Activated CD4-positive, CD25-positive, alpha-beta regulatory T cell treated with anti-CD3 and anti-CD28 coated beads, Interleukin-2, amount 50 U/mL, for 16 hours (primary cell): ENCODE data around the gene CNPY4.
"Not testable (repeated sequence)": the region's sequence is repeated elsewhere in the genome, so short reads cannot be mapped to it uniquely, and the experiment has no call there.

Source experiments
- DNase-seq: peaks from one replicate; pipeline ENCODE4 v3.0.0-alpha.2; 2020; ENCODE audit warnings: low read depth, low spot score

The CNPY4 gene

DNA sequence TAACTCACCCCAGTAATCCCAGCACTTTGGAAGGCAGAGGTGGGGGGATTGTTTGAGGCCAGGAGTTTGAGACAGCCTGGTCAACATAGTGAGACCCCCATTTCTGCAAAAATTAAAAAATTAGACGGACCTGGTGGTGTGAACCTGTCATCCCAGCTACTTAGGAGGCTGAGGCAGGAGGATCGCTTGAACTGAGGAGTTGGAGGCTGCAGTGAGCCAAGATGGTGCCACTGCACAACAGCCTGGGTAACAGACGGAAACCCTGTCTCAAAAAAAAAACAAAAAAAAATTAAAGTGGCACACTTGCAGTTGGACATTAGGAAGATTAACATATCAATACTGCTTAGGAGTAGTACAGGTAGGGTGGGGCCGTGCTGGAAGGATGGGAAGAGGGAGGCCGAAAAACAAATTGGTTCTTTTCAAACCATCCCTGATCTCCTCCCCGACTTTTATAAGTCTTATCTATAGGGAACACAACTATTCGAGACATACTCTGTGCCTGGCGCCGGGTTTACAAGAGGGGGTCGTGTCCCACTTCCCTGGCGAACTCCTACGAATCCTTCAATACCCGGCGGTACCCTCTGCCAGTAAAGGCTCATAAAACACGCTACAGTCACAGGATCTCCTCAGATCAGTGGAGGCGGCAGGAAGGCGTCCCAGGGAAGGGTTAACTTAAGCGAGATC lies 904 bp upstream of the CNPY4 start:
- no peak for DNase-seq

DNA sequence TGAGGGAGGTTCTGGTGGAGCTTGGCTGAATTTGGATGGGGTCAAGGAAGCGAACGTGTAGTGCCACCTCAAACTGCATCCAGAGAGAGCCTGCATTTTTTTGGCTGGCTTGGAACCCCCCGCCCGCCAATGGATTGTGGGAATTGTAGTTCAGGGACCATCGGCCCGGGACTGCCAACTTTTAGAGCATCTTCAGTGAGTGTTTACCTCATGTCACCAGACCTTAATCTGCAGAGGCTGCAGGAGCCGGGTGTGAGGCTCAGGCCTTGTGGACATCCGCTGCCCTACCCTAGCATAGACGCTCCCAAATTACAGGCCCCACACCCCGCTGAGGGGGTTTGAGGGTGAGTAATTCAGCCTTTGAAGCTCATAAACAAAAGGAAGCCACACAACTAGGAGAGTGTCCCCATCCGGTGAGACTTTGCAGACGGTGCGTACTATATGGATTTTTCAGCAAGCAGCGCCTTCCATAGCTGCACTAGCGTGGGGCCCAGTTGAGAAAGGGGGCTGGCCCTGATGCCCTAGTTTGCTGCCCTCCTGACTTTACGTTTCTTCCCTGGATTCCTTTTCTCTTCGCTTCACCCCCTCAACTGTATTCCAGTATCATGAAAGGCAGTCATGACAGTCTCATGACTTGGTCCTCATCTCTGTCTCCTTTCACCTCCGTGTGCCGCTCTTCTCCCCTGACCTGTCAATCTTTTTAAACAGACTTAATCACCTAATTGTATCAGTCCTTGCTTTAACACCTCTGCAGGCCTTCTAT lies 717 bp downstream of the CNPY4 start:
- DNase-seq, result peak; percentile 45

DNA sequence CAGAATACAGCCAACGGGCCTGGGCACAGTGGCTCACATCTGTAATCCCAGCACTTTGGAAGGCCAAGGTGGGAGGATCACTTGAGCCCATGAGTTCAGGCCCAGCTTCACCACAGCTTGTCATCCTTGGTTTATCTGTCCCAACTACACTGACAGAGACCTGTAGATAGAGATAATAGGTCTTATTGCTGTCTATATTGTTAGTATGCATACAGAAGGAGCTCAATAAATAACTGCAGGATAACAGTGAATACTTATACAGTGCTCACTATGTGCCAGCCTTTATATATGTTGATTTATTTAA lies 1.3 kb downstream of the CNPY4 start:
- no peak for DNase-seq

DNA sequence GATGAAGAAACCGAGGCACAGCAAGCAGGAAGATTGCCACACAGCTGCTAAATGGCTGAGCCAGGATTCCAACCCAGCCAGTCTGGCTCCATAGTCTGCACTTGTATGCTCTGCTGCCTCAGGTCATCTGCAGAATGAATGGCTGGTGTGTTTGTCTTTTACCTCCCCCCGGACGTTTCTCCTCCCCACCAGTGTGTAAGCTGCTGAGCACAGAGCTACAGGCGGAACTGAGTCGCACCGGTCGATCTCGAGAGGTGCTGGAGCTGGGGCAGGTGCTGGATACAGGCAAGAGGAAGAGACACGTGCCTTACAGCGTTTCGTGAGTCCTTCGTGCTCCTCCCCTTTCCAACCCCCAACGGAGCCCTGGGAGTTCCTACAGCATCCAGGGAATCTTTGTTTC lies 2.6 kb downstream of the CNPY4 start:
- no peak for DNase-seq

DNA sequence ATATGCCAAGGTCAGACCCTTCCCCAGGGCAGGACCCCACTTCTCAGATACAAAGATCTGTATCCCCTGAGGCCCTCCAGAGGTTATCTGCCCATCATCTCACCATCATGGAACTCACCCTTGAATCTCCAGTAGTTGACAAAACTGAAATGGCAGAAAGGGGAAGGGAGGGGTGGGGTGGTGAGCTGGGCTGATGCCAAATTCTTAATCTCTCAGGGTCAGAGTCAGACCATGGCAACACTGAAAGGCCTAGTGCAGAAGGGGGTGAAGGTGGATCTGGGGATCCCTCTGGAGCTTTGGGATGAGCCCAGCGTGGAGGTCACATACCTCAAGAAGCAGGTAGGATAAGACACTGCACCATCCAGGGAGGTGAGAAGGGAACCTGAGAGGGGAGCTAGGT lies 3.1 kb downstream of the CNPY4 start:
- no peak for DNase-seq

DNA sequence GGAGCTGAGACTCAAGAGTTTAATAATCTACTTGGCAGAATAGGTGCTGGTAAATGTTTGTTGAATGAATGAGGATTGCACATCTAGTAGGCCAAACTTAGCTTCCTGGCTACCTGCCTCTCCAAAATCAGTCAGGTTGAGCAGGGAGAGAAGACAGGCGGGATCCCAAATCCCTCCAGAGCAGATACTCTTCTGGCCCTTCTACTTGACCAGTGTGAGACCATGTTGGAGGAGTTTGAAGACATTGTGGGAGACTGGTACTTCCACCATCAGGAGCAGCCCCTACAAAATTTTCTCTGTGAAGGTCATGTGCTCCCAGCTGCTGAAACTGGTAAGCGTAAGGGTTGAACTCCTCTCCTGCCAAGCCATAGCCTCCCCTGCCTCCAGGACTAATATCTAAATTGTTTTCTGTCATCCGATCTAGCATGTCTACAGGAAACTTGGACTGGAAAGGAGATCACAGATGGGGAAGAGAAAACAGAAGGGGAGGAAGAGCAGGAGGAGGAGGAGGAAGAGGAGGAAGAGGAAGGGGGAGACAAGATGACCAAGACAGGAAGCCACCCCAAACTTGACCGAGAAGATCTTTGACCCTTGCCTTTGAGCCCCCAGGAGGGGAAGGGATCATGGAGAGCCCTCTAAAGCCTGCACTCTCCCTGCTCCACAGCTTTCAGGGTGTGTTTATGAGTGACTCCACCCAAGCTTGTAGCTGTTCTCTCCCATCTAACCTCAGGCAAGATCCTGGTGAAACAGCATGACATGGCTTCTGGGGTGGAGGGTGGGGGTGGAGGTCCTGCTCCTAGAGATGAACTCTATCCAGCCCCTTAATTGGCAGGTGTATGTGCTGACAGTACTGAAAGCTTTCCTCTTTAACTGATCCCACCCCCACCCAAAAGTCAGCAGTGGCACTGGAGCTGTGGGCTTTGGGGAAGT lies 5.1 kb downstream of the CNPY4 start:
- DNase-seq, result no peak

DNA sequence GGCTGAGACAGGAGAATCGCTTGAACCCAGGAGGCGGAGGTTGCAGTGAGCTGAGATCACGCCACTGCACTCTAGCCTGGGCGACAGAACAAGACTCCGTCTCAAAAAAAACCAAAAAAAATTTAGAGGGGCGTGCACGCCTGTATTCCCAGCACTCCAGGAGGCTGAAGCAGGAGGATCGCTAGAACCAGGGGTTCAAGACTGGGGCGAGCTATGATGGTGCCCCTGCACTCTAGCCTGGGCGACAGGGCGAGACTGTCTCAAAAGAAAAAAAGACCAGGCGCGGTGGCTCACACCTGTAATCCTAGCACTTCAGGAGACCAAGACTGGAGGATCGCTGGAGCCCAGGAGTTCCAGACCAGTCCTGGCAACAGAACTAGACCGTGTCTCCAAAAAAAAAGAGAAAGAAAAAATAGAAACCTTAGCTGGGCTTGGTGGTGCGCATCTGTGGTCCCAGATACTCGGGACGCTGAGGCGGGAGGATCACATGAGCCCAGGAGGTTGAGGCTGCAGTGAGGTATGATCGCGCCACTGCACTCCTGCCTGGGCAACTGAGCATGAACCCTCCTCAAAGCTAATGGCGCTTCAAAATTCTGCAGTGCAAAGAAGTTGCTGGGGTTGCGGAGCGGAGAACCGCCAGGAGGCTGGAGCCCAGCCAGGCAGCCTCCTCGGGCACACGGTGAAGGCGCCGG lies 7.0 kb downstream of the CNPY4 start:
- DNase-seq, result no peak

DNA sequence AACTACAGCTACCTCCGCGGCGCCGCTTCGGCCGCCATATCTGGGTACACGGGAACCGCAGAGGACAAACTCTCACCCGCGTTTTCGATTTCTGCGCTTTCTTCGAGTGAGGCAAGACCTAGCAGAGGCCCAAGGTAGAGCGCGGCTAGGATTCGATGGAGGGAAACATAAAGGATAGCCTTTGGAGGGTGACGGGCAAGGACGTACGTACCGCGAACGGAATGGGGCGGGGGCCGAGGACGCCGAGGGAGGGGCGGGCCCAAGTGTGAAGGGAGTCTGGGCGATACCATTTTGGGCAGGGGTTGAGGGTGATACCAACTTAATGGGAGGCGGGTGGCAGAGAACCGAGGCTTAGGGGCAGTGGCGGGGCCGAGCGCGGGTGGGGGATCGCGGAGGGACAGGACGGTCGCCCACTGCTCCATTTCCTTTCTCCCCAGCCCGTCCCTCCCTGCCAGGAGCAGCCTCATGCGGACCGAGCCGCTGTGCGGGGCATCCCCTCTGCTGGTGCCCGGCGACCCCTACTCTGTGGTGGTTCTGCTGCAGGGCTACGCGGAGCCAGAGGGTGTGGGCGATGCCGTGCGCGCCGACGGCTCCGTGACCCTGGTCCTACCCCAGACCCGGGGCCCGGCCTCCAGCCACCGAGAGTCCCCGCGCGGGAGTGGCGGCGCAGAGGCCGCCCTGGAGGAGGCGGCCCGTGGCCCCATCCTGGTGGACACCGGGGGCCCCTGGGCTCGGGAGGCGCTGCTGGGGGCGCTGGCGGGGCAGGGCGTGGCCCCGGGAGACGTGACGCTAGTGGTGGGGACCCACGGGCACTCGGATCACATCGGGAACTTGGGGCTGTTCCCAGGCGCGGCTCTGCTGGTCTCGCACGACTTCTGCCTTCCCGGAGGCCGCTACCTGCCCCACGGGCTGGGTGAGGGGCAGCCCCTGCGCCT lies 7.8 kb downstream of the CNPY4 start, which contains the start of gene MBLAC1:
Gene MBLAC1 (plus strand): TSS at position 37 of the 935 bp plus-strand sequence. CDS start 429 bp downstream, at position 466.
- DNase-seq, result peak; percentile 83

DNA sequence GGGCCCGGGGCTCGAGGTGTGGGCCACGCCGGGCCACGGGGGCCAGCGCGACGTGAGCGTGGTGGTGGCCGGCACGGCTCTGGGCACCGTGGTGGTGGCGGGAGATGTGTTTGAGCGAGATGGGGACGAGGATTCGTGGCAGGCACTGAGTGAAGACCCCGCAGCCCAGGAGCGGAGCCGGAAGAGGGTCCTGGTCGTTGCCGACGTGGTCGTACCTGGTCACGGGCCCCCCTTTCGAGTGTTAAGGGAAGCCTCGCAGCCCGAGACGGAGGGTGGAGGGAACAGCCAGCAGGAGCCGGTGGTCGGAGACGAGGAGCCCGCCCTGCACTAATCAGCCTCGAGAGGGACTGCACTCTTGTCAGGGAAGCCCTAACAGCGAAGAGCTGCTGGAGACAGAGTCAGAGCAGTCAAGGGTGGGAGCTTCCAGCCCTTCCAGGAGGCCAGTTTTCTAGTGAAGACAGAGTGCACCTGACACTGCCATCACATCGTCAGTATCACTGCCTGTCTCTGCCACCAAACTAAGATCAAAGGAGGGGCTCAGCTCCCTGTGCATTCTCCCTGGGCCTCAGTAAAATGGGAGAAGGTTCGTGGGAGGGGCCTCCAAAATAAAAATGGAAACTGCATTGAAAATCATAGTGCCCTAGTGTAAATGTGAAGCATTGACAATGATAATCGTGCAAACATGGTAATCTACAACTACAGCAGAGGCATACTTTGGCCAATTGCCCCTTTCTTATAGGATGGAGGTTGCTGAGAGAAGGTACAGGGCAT lies 8.6 kb downstream of the CNPY4 start:
- DNase-seq, result no peak

DNA sequence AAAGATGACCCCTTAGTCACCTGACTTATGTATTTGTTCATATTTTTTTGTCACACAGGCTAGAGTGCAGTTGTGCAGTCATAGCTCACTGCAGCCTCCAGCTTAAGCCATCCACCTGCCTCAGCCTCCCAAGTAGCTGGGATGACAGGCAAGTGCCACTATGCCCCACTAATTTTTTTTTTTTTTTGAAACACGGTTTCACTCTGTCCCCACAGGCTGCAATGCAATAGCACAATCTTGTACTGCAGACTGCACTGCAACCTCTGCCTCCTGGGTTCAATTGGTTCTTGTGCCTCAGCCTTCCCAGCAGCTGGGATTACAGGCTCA lies 9.2 kb downstream of the CNPY4 start:
- DNase-seq, result no peak

DNA sequence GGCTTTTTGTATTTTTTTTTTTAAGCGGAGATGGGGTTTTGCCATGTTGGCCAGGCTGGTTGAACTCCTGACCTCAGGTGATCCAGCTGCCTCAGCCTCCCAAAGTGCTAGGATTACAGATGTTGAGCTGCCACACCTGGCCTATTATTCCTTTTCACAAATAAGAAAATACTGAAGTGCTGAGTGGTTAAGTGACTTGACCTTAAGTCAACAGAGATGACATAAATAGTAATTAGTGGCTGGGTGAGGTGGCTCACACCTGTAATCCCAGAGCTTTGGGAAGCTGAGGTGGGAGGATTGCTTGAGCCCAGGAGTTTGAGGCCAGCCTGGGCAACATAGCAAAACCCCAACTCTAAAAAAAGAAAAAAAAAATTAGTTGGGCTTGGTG lies 10.8 kb downstream of the CNPY4 start:
- not testable (repeated sequence) for DNase-seq

DNA sequence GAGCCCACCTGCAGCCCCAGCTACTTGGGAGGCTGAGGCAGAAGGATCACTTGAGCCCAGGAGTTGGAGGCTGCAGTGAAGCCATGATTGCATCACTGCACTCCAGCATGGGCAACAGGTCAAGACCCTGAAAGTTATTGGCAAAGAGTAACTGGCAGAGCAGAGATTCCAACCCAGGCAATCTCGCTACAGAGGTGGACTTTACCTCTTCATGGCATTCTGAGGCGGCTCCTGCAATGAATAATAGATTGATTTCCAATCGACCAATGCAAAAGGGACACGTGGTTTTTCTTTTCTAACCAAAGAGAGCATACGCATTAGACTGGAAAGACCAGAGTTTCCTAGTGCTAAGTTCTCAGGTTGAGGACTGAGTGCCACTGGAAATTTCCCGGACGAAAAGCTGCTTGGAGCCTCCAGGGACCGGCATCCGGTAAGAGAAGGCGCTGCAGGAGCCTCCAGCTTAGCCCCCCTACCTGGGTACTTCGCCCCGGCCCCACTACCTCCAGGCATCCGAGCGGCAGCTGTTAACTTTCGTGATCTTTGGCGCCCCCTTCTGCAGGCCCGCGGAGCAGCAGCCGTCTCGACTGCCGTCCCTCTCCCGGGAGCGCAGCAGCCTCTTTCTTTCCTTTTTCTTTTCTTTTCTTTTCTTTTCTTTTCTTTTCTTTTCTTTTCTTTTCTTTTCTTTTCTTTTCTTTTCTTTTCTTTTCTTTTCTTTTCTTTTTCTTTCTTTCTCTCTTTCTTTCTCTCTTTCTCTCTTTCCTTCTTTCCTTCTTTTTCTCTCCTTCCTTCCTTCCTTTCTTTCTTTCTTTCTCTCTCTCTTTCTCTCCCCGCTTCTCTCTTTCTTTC lies 11.4 kb downstream of the CNPY4 start:
- DNase-seq, result peak; percentile 53

DNA sequence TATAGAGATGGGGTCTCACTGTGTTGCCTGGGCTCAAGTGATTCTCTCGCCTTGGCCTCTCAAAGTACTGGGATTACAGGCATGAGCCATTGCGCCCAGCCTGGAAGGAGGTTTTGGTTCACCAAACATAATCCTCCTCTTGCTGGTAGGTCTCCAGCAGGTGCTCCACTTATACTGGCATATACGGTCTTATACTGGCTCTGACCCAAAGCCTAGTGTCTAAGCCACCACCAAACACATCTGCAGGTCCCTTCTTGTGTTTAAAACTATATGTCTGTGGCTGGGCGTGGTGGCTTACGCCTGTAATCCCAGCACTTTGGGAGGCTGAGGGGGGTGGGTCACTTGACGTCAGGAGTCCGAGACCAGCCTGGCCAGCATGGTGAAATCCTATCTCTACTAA lies 12.7 kb downstream of the CNPY4 start:
- no peak for DNase-seq

DNA sequence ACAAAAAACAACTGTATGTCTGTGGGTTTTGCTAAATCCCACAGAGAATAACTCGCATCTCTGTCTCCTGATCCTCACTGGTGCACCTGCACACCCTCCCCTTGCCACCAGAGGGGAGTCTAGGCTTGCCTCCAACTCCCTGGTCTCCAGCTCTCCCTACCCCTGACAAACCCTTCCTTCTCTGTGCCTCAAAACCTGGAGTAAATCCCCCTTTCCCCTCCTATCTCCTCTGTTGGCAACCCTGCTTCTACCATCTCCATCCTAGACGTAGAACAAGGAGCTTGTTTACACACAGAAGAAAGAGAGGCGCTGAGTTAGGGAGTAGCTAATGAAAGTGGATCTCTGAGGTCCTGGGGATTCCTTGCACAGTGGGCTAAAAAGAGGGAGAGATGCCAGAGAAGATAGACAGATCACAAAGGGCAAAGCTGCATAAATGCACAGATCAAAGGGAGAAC lies 13.3 kb downstream of the CNPY4 start:
- DNase-seq, result no peak

DNA sequence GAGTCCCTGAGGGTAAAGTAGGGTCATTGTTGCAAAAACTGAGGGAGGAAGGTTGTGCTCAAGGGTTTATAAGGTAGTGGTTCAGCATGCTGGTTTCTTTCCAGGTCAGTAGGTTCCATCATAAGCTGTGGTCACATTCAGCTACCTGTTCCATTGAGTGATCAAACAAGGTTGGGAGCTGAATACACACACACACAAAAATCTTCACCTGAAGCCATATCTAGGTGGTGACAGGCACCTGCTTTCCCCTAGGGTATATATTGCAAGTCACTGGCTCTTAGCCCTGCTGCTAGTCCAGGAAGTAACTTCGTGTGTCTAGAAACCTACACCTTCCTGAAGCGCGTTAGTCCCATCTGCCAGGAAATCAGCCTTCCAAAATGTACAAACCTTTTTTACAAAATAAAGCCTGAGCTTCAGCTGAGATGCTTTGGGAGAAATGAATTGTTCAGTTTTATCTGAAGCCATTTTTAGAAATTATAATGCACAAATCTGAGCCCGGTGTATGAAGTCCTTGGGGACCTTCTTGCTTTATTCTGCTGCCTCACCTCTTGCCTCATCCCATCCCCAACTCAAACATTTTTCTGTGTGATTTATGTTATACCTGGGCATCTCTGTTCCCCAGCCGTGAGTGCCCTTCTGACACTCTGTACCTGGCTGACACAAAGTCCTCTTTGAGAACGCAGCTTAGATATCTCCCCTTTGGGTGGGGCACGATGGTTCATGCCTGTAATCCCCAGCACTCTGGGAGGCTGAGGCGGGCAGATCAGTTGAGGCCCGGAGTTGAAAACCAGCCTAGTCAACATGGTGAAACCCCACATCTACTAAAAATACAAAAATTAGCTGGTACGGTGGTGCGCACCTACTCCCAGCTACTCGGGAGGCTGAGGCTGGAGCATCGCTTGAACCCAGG lies 18.7 kb downstream of the CNPY4 start:
- no peak for DNase-seq

DNA sequence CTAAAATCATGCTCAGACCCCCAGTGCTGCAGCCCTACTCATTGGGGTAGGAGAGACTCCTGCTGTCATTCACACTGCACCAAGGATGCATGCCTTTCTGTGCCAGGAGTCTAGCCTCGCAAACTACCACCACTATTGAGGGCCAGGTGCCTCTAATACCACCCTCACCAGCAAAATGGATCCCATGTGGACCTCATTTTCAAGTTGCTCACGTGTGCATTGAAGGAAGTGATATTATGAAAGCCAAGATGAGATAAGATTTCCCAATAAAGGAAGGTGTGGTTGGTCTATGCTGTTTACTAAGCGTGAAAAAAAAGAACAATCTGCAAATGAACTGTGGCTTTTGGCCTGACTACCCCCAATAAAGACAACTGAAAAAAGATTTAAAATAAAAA lies 22.1 kb downstream of the CNPY4 start:
- no peak for DNase-seq

DNA sequence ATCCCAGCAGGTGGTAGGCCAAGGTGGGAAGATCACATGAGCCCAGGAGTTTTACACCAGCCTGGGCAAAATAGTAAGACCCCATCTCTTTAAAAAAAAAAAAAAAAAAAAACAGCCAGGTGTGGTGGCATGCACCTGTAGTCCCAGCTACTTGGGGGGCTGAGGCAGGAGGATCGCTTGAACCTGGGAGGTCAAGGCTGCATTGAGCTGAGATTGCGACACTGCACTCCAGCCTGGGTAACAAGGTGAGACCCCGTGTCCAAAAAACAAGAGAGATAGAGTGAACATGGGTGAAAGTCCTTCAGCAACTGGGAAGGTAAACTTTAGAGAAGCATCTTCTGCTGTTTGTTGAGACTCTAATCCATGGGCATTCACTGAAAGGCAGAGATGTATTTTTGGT lies 23.0 kb downstream of the CNPY4 start:
- DNase-seq, result no peak

DNA sequence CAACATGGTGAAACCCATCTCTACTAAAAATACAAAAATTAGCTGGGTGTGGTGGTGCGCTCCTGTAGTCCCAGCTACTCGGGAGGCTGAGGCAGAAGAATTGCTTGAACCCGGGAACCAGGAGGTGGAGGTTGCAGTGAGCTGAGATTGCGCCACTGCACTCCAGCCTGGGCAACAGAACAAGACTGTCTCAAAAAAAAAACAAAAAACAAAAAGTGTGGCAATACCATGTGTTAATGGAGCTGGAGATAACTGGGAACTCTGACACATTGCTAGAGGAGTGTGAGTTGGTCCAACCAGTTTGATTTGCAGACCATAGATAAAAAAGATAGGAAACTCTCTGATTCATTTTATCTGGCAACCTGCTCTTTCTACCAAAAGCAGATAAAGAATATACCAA lies 26.9 kb downstream of the CNPY4 start:
- not testable (repeated sequence) for DNase-seq
